DMS53 treated with DMSO at 0.1 percent for 48 hours (cell line): ENCODE measurements around the gene INPP4B.

Experiments
- DNase-seq: peaks from one replicate; lab custom pipeline; 2025; ENCODE audit not compliant: unreplicated experiment; lab: John Stamatoyannopoulos, UW

Gene INPP4B

GRCh38 chr4:142354794-142355420 lies 491.2 kb downstream of the INPP4B start:
- DNase-seq, result no peak

- no peak for DNase-seq
Measured at GRCh38 chr4:142354041-142354440, 492.1 kb downstream of the INPP4B start.

DNA sequence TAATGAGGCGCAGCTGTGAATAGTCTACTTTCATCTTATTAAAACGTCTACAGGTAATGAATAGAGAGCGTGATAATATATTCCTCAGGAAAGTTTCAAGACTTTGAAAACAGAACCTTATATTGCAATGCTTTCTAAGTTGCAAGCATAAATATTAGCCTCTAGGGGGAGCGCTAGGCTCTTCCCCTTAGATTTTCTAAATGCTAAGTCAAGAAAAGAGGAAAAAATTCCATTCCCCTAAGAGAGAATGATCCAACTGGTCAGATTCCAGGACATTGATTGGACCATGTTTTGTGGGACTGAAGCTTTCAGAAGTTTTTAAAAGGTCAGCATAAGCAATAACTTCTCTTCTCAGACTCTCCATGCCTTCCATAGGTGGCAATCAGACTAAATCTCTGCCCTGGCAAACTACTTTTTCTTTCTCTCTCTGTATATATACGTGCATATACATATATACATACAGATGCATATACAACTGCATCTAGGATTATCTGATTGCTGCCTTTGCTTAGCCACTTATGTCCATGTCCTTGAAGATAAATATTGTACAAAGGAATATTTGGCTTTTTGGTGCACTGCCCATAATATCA lies 492.9 kb downstream of the INPP4B start:
- DNase-seq, result peak; percentile 73

GRCh38 chr4:142352712-142353111 lies 493.4 kb downstream of the INPP4B start:
- no peak for DNase-seq

DNA sequence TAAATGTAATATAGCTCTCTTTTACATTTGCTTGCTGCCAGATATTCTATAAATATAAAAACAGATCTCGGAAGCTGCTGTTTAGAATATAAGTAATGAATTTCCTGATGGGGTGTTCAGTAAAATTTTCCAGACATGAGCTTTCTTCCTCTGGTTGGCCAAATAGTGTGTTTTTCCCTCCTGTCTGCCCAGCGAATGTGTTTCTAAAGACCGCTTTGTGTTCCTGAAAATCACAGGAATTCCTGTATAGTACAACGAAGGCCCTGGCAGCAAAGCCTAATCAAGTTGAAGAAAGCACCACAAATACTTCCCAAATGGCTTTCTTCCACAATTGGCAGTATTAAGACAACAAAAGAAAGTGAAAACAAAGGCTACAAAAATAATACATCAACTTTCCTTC lies 494.1 kb downstream of the INPP4B start:
- DNase-seq, result no peak

DNA sequence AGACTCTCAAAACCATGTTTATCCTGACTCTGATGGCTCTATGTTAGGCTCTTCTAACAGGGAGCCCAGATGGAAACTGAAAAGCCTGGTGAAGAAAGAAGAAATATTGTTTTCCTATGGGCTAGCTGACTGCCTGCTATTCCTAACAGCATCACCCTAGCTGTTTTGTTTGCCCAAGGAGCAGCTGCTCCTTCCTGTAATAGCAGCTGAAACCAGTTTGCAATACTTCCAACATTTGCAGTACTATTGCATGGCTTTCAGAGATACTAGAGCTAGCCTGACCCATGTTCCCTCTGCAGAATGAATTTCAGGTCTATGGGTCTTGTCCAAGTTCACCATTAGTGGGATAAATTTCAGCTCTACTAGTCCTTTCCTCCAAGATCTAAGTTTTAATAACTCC lies 495.2 kb downstream of the INPP4B start:
- DNase-seq, result peak; percentile 82

GRCh38 chr4:142348613-142349021 lies 497.5 kb downstream of the INPP4B start:
- DNase-seq, result no peak

- DNase-seq, result no peak
Measured at GRCh38 chr4:142347241-142347640, 498.9 kb downstream of the INPP4B start.

- DNase-seq, result no peak
Measured at GRCh38 chr4:142345924-142346323, 500.2 kb downstream of the INPP4B start.

DNA sequence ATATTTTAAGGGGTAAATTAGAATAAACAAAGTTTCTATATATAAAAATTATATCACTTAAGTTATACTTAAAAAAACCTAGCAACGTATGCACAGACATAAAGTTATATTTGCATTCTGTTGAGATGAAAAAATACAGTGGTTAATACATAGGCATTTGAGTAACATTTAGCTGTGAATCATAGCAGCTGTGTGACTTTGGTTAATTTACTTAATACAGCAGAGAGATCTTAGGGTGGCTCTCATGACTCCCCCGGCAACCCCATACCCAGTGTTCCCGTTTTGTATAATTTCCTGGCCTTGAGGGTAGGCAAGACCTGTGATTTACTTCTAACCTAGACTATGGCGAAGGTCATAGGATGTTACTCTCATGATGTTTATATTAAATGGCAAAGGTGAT lies 504.8 kb downstream of the INPP4B start:
- no peak for DNase-seq

- DNase-seq, result no peak
Measured at GRCh38 chr4:142339053-142339452, 507.0 kb downstream of the INPP4B start.

- DNase-seq, result no peak
Measured at GRCh38 chr4:142336251-142336934, 509.7 kb downstream of the INPP4B start.

DNA sequence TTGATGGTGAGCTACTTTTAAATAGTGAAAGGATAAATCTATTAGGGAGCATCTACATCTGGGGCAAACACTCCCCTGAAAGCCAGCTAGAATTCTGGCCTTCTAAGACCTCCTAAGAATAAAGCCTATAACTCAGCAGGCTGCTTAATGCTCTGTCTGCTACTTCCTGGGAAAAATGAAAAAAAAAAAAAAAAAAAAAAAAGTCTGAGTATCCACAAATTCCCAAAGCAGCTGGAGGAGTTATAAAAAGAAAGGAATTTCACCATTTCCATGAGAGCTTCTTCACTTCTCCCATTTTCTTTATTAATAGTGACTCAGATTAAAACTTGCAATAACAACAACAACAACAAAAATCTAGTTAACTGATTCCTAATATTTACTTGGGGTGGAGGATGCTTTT lies 511.2 kb downstream of the INPP4B start:
- DNase-seq, result no peak

GRCh38 chr4:142331646-142332045 lies 514.5 kb downstream of the INPP4B start:
- DNase-seq, result no peak

DNA sequence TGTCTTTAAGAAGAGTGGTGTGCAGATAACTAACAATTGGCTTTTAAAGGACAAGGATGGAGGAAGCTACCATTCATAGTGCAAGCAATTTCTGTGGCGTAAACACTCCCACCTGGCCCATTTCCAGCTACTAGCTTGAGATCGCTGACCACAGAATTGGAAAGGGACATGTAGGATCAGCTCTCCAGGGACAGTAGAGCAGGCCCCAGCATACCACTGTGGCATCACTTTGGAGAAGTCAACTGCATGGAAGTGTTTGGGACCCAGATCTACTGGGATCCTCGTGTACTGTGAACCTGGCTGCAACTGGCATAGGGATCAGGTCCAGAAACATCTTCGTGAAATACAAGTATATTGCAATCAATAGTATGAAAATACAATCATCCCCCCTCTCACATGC lies 515.0 kb downstream of the INPP4B start:
- DNase-seq, result no peak

DNA sequence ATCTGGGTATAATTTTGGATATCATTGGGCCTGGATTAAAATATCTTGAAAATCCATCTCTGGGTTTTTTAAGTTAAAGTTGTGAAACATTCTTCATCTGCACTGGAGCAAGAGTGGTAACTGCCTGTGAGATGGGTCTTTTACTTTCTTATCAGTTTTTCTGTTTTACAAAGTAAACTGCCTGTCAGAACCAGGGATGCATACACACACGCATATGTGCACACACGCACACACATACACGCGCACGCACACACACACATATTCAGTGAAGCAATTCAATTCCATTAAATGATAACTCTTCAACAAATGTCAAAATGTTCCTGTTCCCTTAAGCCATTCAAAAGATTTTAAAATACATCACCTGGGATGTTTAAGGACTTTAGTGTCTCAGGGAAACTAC lies 515.8 kb downstream of the INPP4B start:
- DNase-seq, result no peak

- no peak for DNase-seq
Measured at GRCh38 chr4:142329313-142329712, 516.8 kb downstream of the INPP4B start.

DNA sequence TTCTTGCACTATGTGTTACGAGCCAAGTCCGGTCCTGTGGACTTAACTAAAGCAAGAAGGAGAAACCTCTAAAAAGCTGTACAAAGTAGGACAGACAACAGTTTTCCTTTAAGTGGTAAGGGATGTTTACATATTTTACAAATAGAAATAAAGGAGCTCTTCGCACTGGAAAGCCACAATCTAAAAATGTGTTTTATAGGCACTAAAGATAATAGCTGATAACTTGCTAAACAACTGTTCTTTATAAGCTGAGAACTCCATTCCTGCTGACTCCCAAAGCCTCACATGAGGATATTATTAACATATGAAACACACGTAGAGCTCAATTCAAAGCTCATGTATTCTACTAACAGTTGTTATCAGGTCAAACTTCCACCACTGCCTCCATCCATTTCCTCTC lies 519.9 kb downstream of the INPP4B start:
- DNase-seq, result no peak

- DNase-seq, result no peak
Measured at GRCh38 chr4:142324572-142324971, 521.5 kb downstream of the INPP4B start.

- DNase-seq, result no peak
Measured at GRCh38 chr4:142322996-142323395, 523.1 kb downstream of the INPP4B start.

DNA sequence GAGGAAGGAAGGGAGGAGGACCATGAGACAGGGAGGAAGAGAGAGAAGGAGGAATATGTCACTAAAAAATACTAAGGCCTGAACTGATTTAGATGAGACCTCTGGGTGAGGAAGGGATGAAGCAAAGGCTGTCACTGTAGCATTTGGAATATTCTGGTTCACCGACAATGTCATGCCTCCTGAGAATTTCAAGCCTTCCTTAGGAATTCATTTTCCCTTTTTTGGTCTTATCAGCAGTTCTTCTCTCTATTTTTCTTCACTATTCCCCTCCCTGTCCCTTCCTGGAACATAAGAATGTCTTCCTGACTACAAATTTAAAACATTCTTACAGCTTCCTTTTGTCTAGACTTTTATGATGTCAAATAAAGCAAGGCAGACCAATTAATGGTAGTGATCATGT lies 527.8 kb downstream of the INPP4B start:
- DNase-seq, result no peak

GRCh38 chr4:142316913-142317312 lies 529.2 kb downstream of the INPP4B start:
- DNase-seq, result no peak

GRCh38 chr4:142316025-142316424 lies 530.1 kb downstream of the INPP4B start:
- no peak for DNase-seq
